ENCODE results near the gene WFDC1.

The WFDC1 gene

DNA sequence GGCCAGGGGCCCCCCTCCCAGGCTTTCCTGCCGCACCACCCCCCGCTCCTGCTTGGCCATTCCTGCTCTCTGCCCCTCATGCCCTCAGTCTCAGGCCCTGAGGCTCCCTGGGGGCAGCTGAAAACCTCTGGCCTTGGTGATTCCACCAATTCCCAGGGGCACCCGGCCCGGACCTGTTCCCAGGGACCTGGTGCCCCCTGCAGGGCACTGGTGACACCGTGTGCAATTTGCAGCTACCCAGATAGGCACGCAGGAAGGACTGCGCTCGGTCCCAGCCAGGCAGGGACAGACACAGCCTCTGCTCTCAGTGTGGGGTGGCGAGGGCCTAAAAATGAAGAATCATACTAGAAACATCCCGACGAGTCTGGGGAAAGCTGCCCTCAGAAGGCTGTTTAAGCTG lies 13.4 kb downstream of the WFDC1 start:
- Histone ChIP-seq H3K4me3 (ENCODE audit: low read length) (no peak overlapping the region), H3K9ac (ENCODE audit: low read length) (no peak overlapping the region), H3K27me3 (ENCODE audit: control insufficient read depth, insufficient read depth, low read length) (peaks cover 2% of the 10 kb centered on the region), H3K9me3 (ENCODE audit: control insufficient read depth, low read length) (no peaks in the 10 kb centered on the region), H3K36me3 (ENCODE audit: control insufficient read depth, insufficient read depth, low read length) (no peaks in the 10 kb centered on the region), H3K4me1 (ENCODE audit: control insufficient read depth, insufficient read depth, low read length) (peaks cover 5% of the 10 kb centered on the region)

DNA sequence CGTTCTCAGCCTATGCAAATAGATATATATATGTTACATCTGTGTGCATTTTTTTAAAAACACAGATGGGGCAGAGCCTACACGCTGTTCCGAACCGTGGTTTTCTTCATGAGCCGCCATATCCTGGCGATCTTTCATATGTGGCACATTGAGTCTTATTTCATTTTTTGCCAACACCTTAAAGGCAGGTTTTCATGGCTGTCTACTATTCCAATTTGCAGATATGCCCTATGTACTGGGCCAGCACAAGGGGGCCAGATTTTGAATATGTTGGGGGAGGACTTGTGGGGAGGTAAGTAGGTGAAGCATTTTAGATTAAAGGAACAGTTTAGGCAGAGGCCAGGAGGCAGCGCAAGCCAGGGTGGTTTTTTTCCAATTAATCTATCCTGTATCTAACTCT lies 16.0 kb downstream of the WFDC1 start:
- Histone ChIP-seq H3K27me3 (ENCODE audit: control insufficient read depth, insufficient read depth, low read length) (peaks cover 4% of the 10 kb centered on the region), H3K9me3 (ENCODE audit: control insufficient read depth, low read length) (no peaks in the 10 kb centered on the region), H3K4me1 (ENCODE audit: control insufficient read depth, insufficient read depth, low read length) (peaks cover 5% of the 10 kb centered on the region)

GRCh38 chr16:84312783-84313382 lies 18.2 kb downstream of the WFDC1 start:
- H3K9ac ChIP-seq (ENCODE audit: low read length), result peak overlapping the region; percentile 4
- no peak overlapping the region for H3K4me3 ChIP-seq (ENCODE audit: low read length)
- no peaks in the 10 kb centered on the region for H3K9me3 ChIP-seq (ENCODE audit: control insufficient read depth, low read length)
- peaks cover 4% of the 10 kb centered on the region for H3K27me3 ChIP-seq (ENCODE audit: control insufficient read depth, insufficient read depth, low read length)
- H3K4me1 ChIP-seq (ENCODE audit: control insufficient read depth, insufficient read depth, low read length), result peaks cover 5% of the 10 kb centered on the region
- H3K36me3 ChIP-seq (ENCODE audit: control insufficient read depth, insufficient read depth, low read length), result no peaks in the 10 kb centered on the region

More for the DNA sequence above, 16.0 kb downstream of the WFDC1 start:
- Histone ChIP-seq H3K36me3 (ENCODE audit: control insufficient read depth, insufficient read depth, low read length) (no peaks in the 10 kb centered on the region), H3K9ac (ENCODE audit: low read length) (no peak overlapping the region), H3K4me3 (ENCODE audit: low read length) (no peak overlapping the region)

DNA sequence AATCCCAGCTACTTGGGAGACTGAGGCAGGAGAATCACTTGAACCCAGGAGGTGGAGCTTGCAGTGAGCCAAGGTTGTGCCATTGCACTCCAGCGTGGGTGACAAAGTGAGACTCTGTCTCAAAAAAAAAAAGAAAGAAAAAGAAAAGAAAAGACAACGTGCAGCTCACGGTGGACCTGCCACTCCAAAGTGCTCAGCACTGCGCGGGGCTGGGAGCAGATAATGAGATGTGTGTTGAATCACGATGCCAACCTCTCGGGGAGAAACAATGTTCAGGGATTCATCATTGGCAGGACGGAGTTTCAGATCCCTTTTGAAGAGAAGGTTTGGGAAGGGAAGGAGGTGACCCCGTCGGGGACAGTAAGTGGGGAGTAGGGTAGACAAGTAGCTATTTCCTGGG lies 19.2 kb downstream of the WFDC1 start:
- Histone ChIP-seq H3K4me1 (ENCODE audit: control insufficient read depth, insufficient read depth, low read length) (peaks cover 5% of the 10 kb centered on the region), H3K4me3 (ENCODE audit: low read length) (no peak overlapping the region), H3K9me3 (ENCODE audit: control insufficient read depth, low read length) (no peaks in the 10 kb centered on the region), H3K9ac (ENCODE audit: low read length) (no peak overlapping the region), H3K27me3 (ENCODE audit: control insufficient read depth, insufficient read depth, low read length) (peaks cover 4% of the 10 kb centered on the region), H3K36me3 (ENCODE audit: control insufficient read depth, insufficient read depth, low read length) (no peaks in the 10 kb centered on the region)

DNA sequence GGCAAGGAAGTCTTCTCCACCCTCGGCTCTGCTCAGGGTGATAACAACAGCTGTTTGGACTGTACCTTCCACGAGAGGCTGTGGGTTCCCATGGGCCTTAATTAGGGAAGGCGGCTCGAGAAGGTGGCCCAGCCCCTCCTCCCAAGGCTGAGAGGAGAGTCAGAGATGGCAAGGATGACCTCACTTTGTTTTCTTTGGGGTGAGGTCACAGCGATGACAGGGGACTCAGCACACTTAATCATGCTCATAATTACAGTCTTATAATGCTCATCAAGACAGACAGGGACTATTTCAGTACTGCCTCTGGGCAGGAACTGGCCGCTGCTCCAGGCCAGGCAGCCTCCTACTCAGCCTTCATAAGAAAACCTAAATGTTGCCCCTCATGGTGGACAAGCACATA lies 19.7 kb downstream of the WFDC1 start:
- Histone ChIP-seq H3K36me3 (ENCODE audit: control insufficient read depth, insufficient read depth, low read length) (no peaks in the 10 kb centered on the region), H3K4me3 (ENCODE audit: low read length) (no peak overlapping the region), H3K9ac (ENCODE audit: low read length) (no peak overlapping the region), H3K27me3 (ENCODE audit: control insufficient read depth, insufficient read depth, low read length) (peaks cover 4% of the 10 kb centered on the region), H3K4me1 (ENCODE audit: control insufficient read depth, insufficient read depth, low read length) (peaks cover 5% of the 10 kb centered on the region), H3K9me3 (ENCODE audit: control insufficient read depth, low read length) (no peaks in the 10 kb centered on the region)

GRCh38 chr16:84314814-84315213 lies 20.1 kb downstream of the WFDC1 start:
- H3K9ac ChIP-seq (ENCODE audit: low read length), result no peak overlapping the region
- H3K4me3 ChIP-seq (ENCODE audit: low read length), result no peak overlapping the region
- no peaks in the 10 kb centered on the region for H3K36me3 ChIP-seq (ENCODE audit: control insufficient read depth, insufficient read depth, low read length)
- peaks cover 5% of the 10 kb centered on the region for H3K4me1 ChIP-seq (ENCODE audit: control insufficient read depth, insufficient read depth, low read length)
- peaks cover 4% of the 10 kb centered on the region for H3K27me3 ChIP-seq (ENCODE audit: control insufficient read depth, insufficient read depth, low read length)
- H3K9me3 ChIP-seq (ENCODE audit: control insufficient read depth, low read length), result no peaks in the 10 kb centered on the region

DNA sequence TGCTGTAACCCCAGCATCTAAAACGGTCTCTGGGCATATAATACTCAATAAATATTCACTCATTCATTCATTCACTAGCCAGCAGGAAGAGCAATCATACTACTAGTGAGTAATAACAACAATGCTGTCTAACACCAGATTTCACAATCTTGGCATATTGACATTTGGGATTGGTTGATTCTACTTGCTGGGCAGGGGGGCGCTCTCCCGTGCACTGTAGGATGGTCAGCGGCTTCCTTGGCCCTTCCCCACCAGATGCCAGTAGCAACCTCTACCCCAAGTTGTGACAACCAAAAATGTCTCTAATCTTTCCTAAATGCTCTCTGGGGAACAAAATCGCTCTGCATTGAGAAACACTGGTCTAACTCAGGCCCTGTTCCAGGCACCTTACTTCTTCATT lies 20.7 kb downstream of the WFDC1 start:
- no peak overlapping the region for H3K4me3 ChIP-seq (ENCODE audit: low read length)
- no peaks in the 10 kb centered on the region for H3K36me3 ChIP-seq (ENCODE audit: control insufficient read depth, insufficient read depth, low read length)
- peaks cover 4% of the 10 kb centered on the region for H3K27me3 ChIP-seq (ENCODE audit: control insufficient read depth, insufficient read depth, low read length)

GRCh38 chr16:84318091-84318975 lies 23.7 kb downstream of the WFDC1 start:
- no peak overlapping the region for H3K4me3 ChIP-seq (ENCODE audit: low read length)
- no peaks in the 10 kb centered on the region for H3K4me1 ChIP-seq (ENCODE audit: control insufficient read depth, insufficient read depth, low read length)
- H3K36me3 ChIP-seq (ENCODE audit: control insufficient read depth, insufficient read depth, low read length), result no peaks in the 10 kb centered on the region
- H3K27me3 ChIP-seq (ENCODE audit: control insufficient read depth, insufficient read depth, low read length), result peaks cover under 1% of the 10 kb centered on the region
- H3K9me3 ChIP-seq (ENCODE audit: control insufficient read depth, low read length), result no peaks in the 10 kb centered on the region
- no peak overlapping the region for H3K9ac ChIP-seq (ENCODE audit: low read length)

More for the DNA sequence above, 20.7 kb downstream of the WFDC1 start:
- no peak overlapping the region for H3K9ac ChIP-seq (ENCODE audit: low read length)
- H3K4me1 ChIP-seq (ENCODE audit: control insufficient read depth, insufficient read depth, low read length), result peaks cover 5% of the 10 kb centered on the region
- no peaks in the 10 kb centered on the region for H3K9me3 ChIP-seq (ENCODE audit: control insufficient read depth, low read length)

DNA sequence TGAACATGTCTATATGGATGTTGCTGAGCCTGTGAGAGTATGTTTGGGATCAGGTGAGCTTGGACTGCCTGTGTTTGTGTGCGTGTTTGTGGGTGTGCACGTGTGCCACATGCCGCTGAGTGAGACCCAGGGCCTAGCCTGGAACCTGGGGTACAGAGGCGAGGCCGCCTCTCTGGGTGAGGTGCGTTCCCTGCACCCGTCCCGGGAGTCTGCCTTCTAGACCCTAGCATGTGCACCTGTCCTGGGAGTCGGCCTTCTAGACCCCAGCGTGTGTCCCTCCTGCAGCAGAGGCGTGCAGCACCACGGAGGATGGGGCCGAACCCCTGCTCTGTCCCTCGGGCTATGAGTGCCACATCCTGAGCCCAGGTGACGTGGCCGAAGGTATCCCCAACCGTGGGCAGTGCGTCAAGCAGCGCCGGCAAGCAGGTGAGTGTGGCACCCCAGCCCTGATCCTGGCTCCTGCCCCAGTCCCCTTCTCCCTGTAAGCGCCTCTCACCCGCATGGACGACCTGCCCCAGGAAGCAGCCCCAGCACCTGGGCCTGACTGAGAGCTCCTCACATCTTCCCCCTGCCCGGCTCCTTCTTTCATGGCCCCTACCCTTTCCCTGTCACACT lies 24.6 kb downstream of the WFDC1 start:
- H3K9me3 ChIP-seq (ENCODE audit: control insufficient read depth, low read length), result no peaks in the 10 kb centered on the region
- H3K4me3 ChIP-seq (ENCODE audit: low read length), result no peak overlapping the region
- H3K4me1 ChIP-seq (ENCODE audit: control insufficient read depth, insufficient read depth, low read length), result no peaks in the 10 kb centered on the region
- no peak overlapping the region for H3K9ac ChIP-seq (ENCODE audit: low read length)
- no peaks in the 10 kb centered on the region for H3K27me3 ChIP-seq (ENCODE audit: control insufficient read depth, insufficient read depth, low read length)
- no peaks in the 10 kb centered on the region for H3K36me3 ChIP-seq (ENCODE audit: control insufficient read depth, insufficient read depth, low read length)

GRCh38 chr16:84320511-84320910 lies 25.8 kb downstream of the WFDC1 start:
- no peaks in the 10 kb centered on the region for H3K4me1 ChIP-seq (ENCODE audit: control insufficient read depth, insufficient read depth, low read length)
- no peak overlapping the region for H3K4me3 ChIP-seq (ENCODE audit: low read length)
- no peaks in the 10 kb centered on the region for H3K27me3 ChIP-seq (ENCODE audit: control insufficient read depth, insufficient read depth, low read length)
- no peak overlapping the region for H3K9ac ChIP-seq (ENCODE audit: low read length)
- no peaks in the 10 kb centered on the region for H3K9me3 ChIP-seq (ENCODE audit: control insufficient read depth, low read length)
- H3K36me3 ChIP-seq (ENCODE audit: control insufficient read depth, insufficient read depth, low read length), result no peaks in the 10 kb centered on the region

- no peaks in the 10 kb centered on the region for H3K4me1 ChIP-seq (ENCODE audit: control insufficient read depth, insufficient read depth, low read length)
- H3K9me3 ChIP-seq (ENCODE audit: control insufficient read depth, low read length), result no peaks in the 10 kb centered on the region
- H3K4me3 ChIP-seq (ENCODE audit: low read length), result no peak overlapping the region
- H3K36me3 ChIP-seq (ENCODE audit: control insufficient read depth, insufficient read depth, low read length), result no peaks in the 10 kb centered on the region
- no peaks in the 10 kb centered on the region for H3K27me3 ChIP-seq (ENCODE audit: control insufficient read depth, insufficient read depth, low read length)
- no peak overlapping the region for H3K9ac ChIP-seq (ENCODE audit: low read length)
Observed at GRCh38 chr16:84321932-84322331, 27.3 kb downstream of the WFDC1 start.

DNA sequence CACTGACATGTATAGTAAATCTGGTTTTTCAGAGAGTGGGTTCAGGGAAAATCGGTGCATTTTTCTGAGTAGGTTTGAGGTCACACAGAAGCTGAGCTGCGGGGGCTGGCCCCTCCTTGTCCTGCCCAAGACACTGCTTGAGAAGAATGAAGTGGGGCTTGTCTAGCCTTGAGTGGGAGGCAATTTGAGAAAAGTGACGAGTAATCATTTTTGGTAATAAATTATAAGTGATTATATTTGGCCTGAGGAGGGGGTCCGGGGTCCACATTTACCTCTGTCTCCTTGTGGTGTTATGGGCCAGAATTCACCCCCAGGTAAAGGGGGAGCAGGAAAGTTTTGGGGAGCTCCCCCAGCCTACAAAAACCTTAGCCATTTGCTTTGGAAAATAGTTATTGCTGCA lies 28.1 kb downstream of the WFDC1 start:
- H3K36me3 ChIP-seq (ENCODE audit: control insufficient read depth, insufficient read depth, low read length), result no peaks in the 10 kb centered on the region

More for the DNA sequence above, 28.1 kb downstream of the WFDC1 start:
- H3K4me3 ChIP-seq (ENCODE audit: low read length), result no peak overlapping the region
- H3K4me1 ChIP-seq (ENCODE audit: control insufficient read depth, insufficient read depth, low read length), result no peaks in the 10 kb centered on the region
- no peaks in the 10 kb centered on the region for H3K9me3 ChIP-seq (ENCODE audit: control insufficient read depth, low read length)
- H3K9ac ChIP-seq (ENCODE audit: low read length), result no peak overlapping the region
- no peaks in the 10 kb centered on the region for H3K27me3 ChIP-seq (ENCODE audit: control insufficient read depth, insufficient read depth, low read length)
